NCI-H226 (cell line): ENCODE results near the gene PABPC1L.

Experiments
- DNase-seq: peaks from one replicate; pipeline ENCODE4 v3.0.0-alpha.2; 2015

PABPC1L gene

GRCh38 chr20:44946271-44946852 lies 36.5 kb downstream of the PABPC1L start:
- no peak for DNase-seq

GRCh38 chr20:44948107-44948506 lies 38.2 kb downstream of the PABPC1L start:
- DNase-seq = no peak

- no peak for DNase-seq
Measured at GRCh38 chr20:44948513-44948912, 38.7 kb downstream of the PABPC1L start.

- DNase-seq = no peak
Measured at GRCh38 chr20:44950368-44950767, 40.5 kb downstream of the PABPC1L start.

- DNase-seq = no peak
Measured at GRCh38 chr20:44952731-44953130, 42.9 kb downstream of the PABPC1L start.

GRCh38 chr20:44954211-44954610 lies 44.4 kb downstream of the PABPC1L start:
- DNase-seq = no peak

- no peak for DNase-seq
Measured at GRCh38 chr20:44955270-44955669, 45.4 kb downstream of the PABPC1L start.

GRCh38 chr20:44956410-44956809 lies 46.5 kb downstream of the PABPC1L start:
- no peak for DNase-seq

- DNase-seq = no peak
Measured at GRCh38 chr20:44958276-44958675, 48.4 kb downstream of the PABPC1L start.

GRCh38 chr20:44959082-44959637 lies 49.3 kb downstream of the PABPC1L start:
- DNase-seq = peak; percentile 19

- DNase-seq = peak; percentile 38
Measured at GRCh38 chr20:44959638-44960102, 49.8 kb downstream of the PABPC1L start.

GRCh38 chr20:44960103-44960852 lies 50.4 kb downstream of the PABPC1L start, which contains the start of gene TOMM34:
TOMM34 (minus strand) TSS chr20:44960397; CDS start chr20:44960333, 64 bp downstream.
- DNase-seq = peak; percentile 95

- peak; percentile 36 for DNase-seq
Measured at GRCh38 chr20:44961011-44961869, 51.4 kb downstream of the PABPC1L start.

GRCh38 chr20:44961870-44962267 lies 52.0 kb downstream of the PABPC1L start:
- DNase-seq = peak; percentile 70

- no peak for DNase-seq
Measured at GRCh38 chr20:44962483-44962882, 52.6 kb downstream of the PABPC1L start.

GRCh38 chr20:44963325-44964215 lies 53.7 kb downstream of the PABPC1L start:
- DNase-seq = no peak

- DNase-seq = no peak
Measured at GRCh38 chr20:44965651-44966029, 55.8 kb downstream of the PABPC1L start.

GRCh38 chr20:44966030-44966961 lies 56.4 kb downstream of the PABPC1L start, which contains the start of gene STK4:
STK4 (plus strand) TSS chr20:44966512; CDS start chr20:44966569, 57 bp downstream.
- peak; percentile 89 for DNase-seq

GRCh38 chr20:44967207-44967807 lies 57.4 kb downstream of the PABPC1L start:
- DNase-seq = no peak

- no peak for DNase-seq
Measured at GRCh38 chr20:44969300-44969894, 59.5 kb downstream of the PABPC1L start.
